D341Med (cell line): ENCODE measurements around the gene GJB3.
A peak's percentile ranks its signal among the peaks of the same experiment; 100 is the strongest.
"Not testable (repeated sequence)": the region's sequence is repeated elsewhere in the genome, so short reads cannot be mapped to it uniquely, and the experiment has no call there.

Experiments used
- DNase-seq: peaks from one replicate; pipeline ENCODE4 v3.0.0; 2012; ENCODE audit warnings: low spot score

GJB3 gene

GRCh38 chr1:34781071-34781843 is at the start of gene GJB3:
GJB3 (plus strand) TSS chr1:34781214; CDS start chr1:34784763, 3,549 bp downstream.
- DNase-seq, result peak; percentile 71

- DNase-seq, result not testable (repeated sequence)
Measured at GRCh38 chr1:34732831-34733230, 48.2 kb upstream of the GJB3 start.

- no peak for DNase-seq
Measured at GRCh38 chr1:34736692-34737091, 44.3 kb upstream of the GJB3 start.

GRCh38 chr1:34737236-34737635 is 43.8 kb upstream of the GJB3 start:
- DNase-seq, result not testable (repeated sequence)

- DNase-seq, result no peak
Measured at GRCh38 chr1:34739613-34740012, 41.4 kb upstream of the GJB3 start.

- DNase-seq, result no peak
Measured at GRCh38 chr1:34740161-34740868, 40.7 kb upstream of the GJB3 start.

GRCh38 chr1:34742667-34743270 is 38.2 kb upstream of the GJB3 start:
- peak; percentile 93 for DNase-seq

- no peak for DNase-seq
Measured at GRCh38 chr1:34743775-34744174, 37.2 kb upstream of the GJB3 start.

- DNase-seq, result no peak
Measured at GRCh38 chr1:34744851-34745250, 36.2 kb upstream of the GJB3 start.

GRCh38 chr1:34745666-34746065 is 35.3 kb upstream of the GJB3 start:
- no peak for DNase-seq

GRCh38 chr1:34746101-34746500 is 34.9 kb upstream of the GJB3 start:
- DNase-seq, result no peak

GRCh38 chr1:34746785-34747637 is 34.0 kb upstream of the GJB3 start:
- DNase-seq, result no peak

- no peak for DNase-seq
Measured at GRCh38 chr1:34747638-34747941, 33.4 kb upstream of the GJB3 start.

- DNase-seq, result no peak
Measured at GRCh38 chr1:34749992-34750391, 31.0 kb upstream of the GJB3 start.

GRCh38 chr1:34750610-34751009 is 30.4 kb upstream of the GJB3 start:
- no peak for DNase-seq

- no peak for DNase-seq
Measured at GRCh38 chr1:34753163-34753562, 27.9 kb upstream of the GJB3 start.

- DNase-seq, result no peak
Measured at GRCh38 chr1:34754964-34755637, 25.9 kb upstream of the GJB3 start, which contains the start of gene GJB5. GJB5 (plus strand) TSS chr1:34755047; CDS start chr1:34757331, 2,284 bp downstream.

GRCh38 chr1:34755961-34756360 is 25.1 kb upstream of the GJB3 start:
- no peak for DNase-seq

GRCh38 chr1:34757386-34757785 is 23.6 kb upstream of the GJB3 start:
- DNase-seq, result no peak

- DNase-seq, result no peak
Measured at GRCh38 chr1:34758751-34759150, 22.3 kb upstream of the GJB3 start.

- DNase-seq, result no peak
Measured at GRCh38 chr1:34759503-34760357, 21.3 kb upstream of the GJB3 start, which contains the start of gene GJB4. GJB4 (plus strand) TSS chr1:34759740; CDS start chr1:34761255, 1,515 bp downstream.
